ENCODE measurements around the gene TRIM40.

DNA sequence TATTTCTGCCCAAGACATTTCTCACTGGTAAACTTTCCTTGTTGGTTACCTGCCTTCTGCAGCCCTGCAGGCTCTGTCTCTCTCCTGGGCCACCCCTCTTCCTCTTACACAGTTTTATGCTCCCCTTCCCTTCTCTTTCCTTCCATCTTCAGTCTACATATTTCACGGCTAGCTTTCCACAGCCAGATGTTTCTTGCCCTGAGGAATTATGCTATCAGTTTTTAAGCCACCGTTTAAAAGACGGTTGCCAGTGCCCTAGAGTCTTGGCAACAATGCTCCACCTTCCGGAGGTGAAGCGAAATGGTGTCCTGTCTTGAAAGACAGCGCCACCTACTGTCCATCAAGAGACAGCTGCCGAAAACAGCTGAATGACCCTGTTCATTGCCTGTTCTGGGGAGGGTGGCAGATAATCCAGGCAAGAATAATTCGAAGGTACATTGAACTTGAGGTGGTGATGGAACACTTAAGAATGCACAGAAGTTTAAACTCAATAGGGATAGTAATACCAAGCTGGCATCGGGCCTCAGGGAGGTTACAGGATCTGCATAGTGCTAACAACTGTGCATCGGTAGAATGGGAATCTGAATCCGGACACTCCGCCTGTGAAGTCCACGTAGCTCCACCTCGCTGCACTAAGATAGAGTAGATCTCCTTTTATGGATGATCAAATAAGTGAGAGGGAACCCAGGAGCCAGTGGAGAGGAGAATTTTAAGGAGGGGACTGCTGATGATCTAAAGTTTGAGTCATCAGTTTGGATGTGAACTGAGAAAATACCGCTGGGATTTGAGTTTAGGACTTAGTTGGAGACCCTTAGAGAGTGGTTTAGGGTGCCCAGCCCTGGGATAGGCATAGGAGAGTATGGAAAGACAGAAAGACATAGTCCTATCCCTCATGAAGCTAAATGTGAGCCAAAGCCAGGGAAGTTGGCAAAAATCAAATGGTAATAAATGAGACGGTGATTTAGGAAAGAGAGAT, 4.8 kb upstream of the TRIM40 start:
- TF ChIP-seq POLR2A (IDR thresholded peaks at IDR 0.05) = no peak
- TF ChIP-seq, protein P1, sequence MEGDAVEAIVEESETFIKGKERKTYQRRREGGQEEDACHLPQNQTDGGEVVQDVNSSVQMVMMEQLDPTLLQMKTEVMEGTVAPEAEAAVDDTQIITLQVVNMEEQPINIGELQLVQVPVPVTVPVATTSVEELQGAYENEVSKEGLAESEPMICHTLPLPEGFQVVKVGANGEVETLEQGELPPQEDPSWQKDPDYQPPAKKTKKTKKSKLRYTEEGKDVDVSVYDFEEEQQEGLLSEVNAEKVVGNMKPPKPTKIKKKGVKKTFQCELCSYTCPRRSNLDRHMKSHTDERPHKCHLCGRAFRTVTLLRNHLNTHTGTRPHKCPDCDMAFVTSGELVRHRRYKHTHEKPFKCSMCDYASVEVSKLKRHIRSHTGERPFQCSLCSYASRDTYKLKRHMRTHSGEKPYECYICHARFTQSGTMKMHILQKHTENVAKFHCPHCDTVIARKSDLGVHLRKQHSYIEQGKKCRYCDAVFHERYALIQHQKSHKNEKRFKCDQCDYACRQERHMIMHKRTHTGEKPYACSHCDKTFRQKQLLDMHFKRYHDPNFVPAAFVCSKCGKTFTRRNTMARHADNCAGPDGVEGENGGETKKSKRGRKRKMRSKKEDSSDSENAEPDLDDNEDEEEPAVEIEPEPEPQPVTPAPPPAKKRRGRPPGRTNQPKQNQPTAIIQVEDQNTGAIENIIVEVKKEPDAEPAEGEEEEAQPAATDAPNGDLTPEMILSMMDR (IDR thresholded peaks at IDR 0.05) = peak; percentile 87 to 100 (median 99)
